ENCODE measurements around the gene HRH3. TPM values are rescaled to one million over a fixed set of nuclear protein-coding genes. Genes with fewer than 3 reads are reported as not detected.

HRH3 gene
- polyA plus RNA-seq, 1 donor from 2014 or later = 2.8 TPM

GRCh38 chr20:62197801-62198200 is 22.3 kb downstream of the HRH3 start:
- Histone ChIP-seq H3K9me2 (ENCODE audit: insufficient read depth, low read length) (no peaks in the 10 kb centered on the region), H3K27ac (ENCODE audit: low read length) (no peak overlapping the region), H3K9me3 (ENCODE audit: low read length) (no peaks in the 10 kb centered on the region), H3F3A (ENCODE audit: insufficient read depth, low read length, poor library complexity, severe bottlenecking) (no peaks in the 10 kb centered on the region), H3K9ac (ENCODE audit: low read length) (no peak overlapping the region), H3K27me3 (ENCODE audit: insufficient read depth, low read depth, low read length) (no peaks in the 10 kb centered on the region), H3K4me3 (ENCODE audit: low read length) (no peak overlapping the region), H4K20me1 (ENCODE audit: insufficient read depth) (no peaks in the 10 kb centered on the region), H3K36me3 (ENCODE audit: insufficient read depth, low read length) (no peaks in the 10 kb centered on the region), H3K4me2 (ENCODE audit: low read length) (no peak overlapping the region), H2AFZ (ENCODE audit: low read depth, low read length) (no peak overlapping the region), H3K79me2 (replicated peaks; ENCODE audit: insufficient read depth, low read length) (no peaks in the 10 kb centered on the region)
- TF ChIP-seq EZH2 (IDR thresholded peaks at IDR 0.05; ENCODE audit: borderline replicate concordance, insufficient read depth, low read length, poor library complexity, severe bottlenecking) (no peak), SMC3 (conservative IDR thresholded peaks at IDR 0.05; ENCODE audit: poor library complexity) (no peak), MXI1 (conservative IDR thresholded peaks at IDR 0.05; ENCODE audit: poor library complexity, severe bottlenecking) (no peak), TAF1 (IDR thresholded peaks at IDR 0.05; ENCODE audit: low read depth) (no peak), REST (IDR thresholded peaks at IDR 0.05; ENCODE audit: borderline replicate concordance) (no peak), POLR2AphosphoS5 (IDR thresholded peaks at IDR 0.05) (no peak), EP300 (conservative IDR thresholded peaks at IDR 0.05; ENCODE audit: poor library complexity, severe bottlenecking) (no peak), CTCF (IDR thresholded peaks at IDR 0.05; ENCODE audit: poor library complexity, severe bottlenecking) (no peak)

- TF ChIP-seq RAD21 (conservative IDR thresholded peaks at IDR 0.05) = no peak
- no peak for TF ChIP-seq EZH2 (IDR thresholded peaks at IDR 0.05; ENCODE audit: borderline replicate concordance, insufficient read depth, low read length, poor library complexity, severe bottlenecking)
- no peak for TF ChIP-seq POLR2AphosphoS5 (IDR thresholded peaks at IDR 0.05)
- no peak for TF ChIP-seq CTCF (IDR thresholded peaks at IDR 0.05; ENCODE audit: poor library complexity, severe bottlenecking)
- no peak for TF ChIP-seq SMC3 (conservative IDR thresholded peaks at IDR 0.05; ENCODE audit: poor library complexity)
- no peak for TF ChIP-seq MXI1 (conservative IDR thresholded peaks at IDR 0.05; ENCODE audit: poor library complexity, severe bottlenecking)
- TF ChIP-seq REST (IDR thresholded peaks at IDR 0.05; ENCODE audit: borderline replicate concordance) = no peak
- no peak for TF ChIP-seq TAF1 (IDR thresholded peaks at IDR 0.05; ENCODE audit: low read depth)
- TF ChIP-seq EP300 (conservative IDR thresholded peaks at IDR 0.05; ENCODE audit: poor library complexity, severe bottlenecking) = no peak
- H3K36me3 ChIP-seq (ENCODE audit: insufficient read depth, low read length) = no peaks in the 10 kb centered on the region
These were observed 22.8 kb downstream of the HRH3 start for GRCh38 chr20:62197311-62197710.

More at GRCh38 chr20:62197311-62197710, 22.8 kb downstream of the HRH3 start:
- H3K27me3 ChIP-seq (ENCODE audit: insufficient read depth, low read depth, low read length) = no peaks in the 10 kb centered on the region
- no peaks in the 10 kb centered on the region for H4K20me1 ChIP-seq (ENCODE audit: insufficient read depth)
- no peaks in the 10 kb centered on the region for H3K79me2 ChIP-seq (replicated peaks; ENCODE audit: insufficient read depth, low read length)
- H3K9me3 ChIP-seq (ENCODE audit: low read length) = no peaks in the 10 kb centered on the region
- no peak overlapping the region for H3K9ac ChIP-seq (ENCODE audit: low read length)
- no peaks in the 10 kb centered on the region for H3F3A ChIP-seq (ENCODE audit: insufficient read depth, low read length, poor library complexity, severe bottlenecking)
- no peak overlapping the region for H3K4me3 ChIP-seq (ENCODE audit: low read length)
- no peaks in the 10 kb centered on the region for H3K9me2 ChIP-seq (ENCODE audit: insufficient read depth, low read length)
- H2AFZ ChIP-seq (ENCODE audit: low read depth, low read length) = no peak overlapping the region
- H3K27ac ChIP-seq (ENCODE audit: low read length) = no peak overlapping the region
- no peak overlapping the region for H3K4me2 ChIP-seq (ENCODE audit: low read length)
